Measurements from ENCODE around the gene RRAS. TPM values are rescaled to one million over a fixed set of nuclear protein-coding genes. Genes with fewer than 3 reads are reported as not detected.

RRAS gene
- polyA plus RNA-seq, 1 of the 3 experiments (the other 2 are of a cell fraction) = 141 TPM

- TF ChIP-seq EZH2phosphoT487 (IDR thresholded peaks at IDR 0.05; ENCODE audit: borderline replicate concordance, low read depth) (no peak), RFX5 (IDR thresholded peaks at IDR 0.05; ENCODE audit: low read length) (no peak), USF1 (IDR thresholded peaks at IDR 0.05; ENCODE audit: borderline replicate concordance, low read depth) (no peak), MAX (IDR thresholded peaks at IDR 0.05; ENCODE audit: low read depth) (no peak), NFIC (IDR thresholded peaks at IDR 0.05; ENCODE audit: borderline replicate concordance) (no peak), MXI1 (IDR thresholded peaks at IDR 0.05; ENCODE audit: low read depth, low read length) (peak; percentile 54; the same call in 1 of the 2 replicates), YY1 (IDR thresholded peaks at IDR 0.05; ENCODE audit: low read depth) (no peak), IRF3 (IDR thresholded peaks at IDR 0.05; ENCODE audit: low read depth, low read length) (no peak), GABPA (IDR thresholded peaks at IDR 0.05; ENCODE audit: low read depth) (no peak), CHD2 (IDR thresholded peaks at IDR 0.05; ENCODE audit: low read length, partially characterized antibody) (no peak), ZBTB33 (IDR thresholded peaks at IDR 0.05; ENCODE audit: borderline replicate concordance, low read depth) (no peak), FOXM1 (IDR thresholded peaks at IDR 0.05; ENCODE audit: low read depth) (no peak), MEF2A (IDR thresholded peaks at IDR 0.05; ENCODE audit: borderline replicate concordance, low read depth) (no peak), FOXJ3 (CRISPR knock-in tag; IDR thresholded peaks at IDR 0.05) (no peak), ELF1 (IDR thresholded peaks at IDR 0.05) (no peak), TEAD4 (IDR thresholded peaks at IDR 0.05; ENCODE audit: borderline replicate concordance, insufficient read depth) (no peak), FOSL2 (IDR thresholded peaks at IDR 0.05; ENCODE audit: borderline replicate concordance, low read depth) (no peak), POLR2AphosphoS5 (IDR thresholded peaks at IDR 0.05; ENCODE audit: low read depth, low read length) (no peak), RAD21 (IDR thresholded peaks at IDR 0.05; ENCODE audit: low read length) (peak; percentile 62), PBX3 (IDR thresholded peaks at IDR 0.05) (peak; percentile 44), JUND (IDR thresholded peaks at IDR 0.05) (no peak), CTCF (IDR thresholded peaks at IDR 0.05) (peak; percentile 95)
Measured at GRCh38 chr19:49672131-49672919, 32.4 kb upstream of the RRAS start (continued).

Data from SK-N-SH (cell line).